HG02623 (cell line): Measurements from ENCODE around the gene POLR2I.
"Not testable (repeated sequence)": the region's sequence is repeated elsewhere in the genome, so short reads cannot be mapped to it uniquely, and the experiment has no call there.

ENCODE experiments used
- ATAC-seq: cut with Tn5 transposase; IDR thresholded peaks from one replicate; pipeline ENCODE4 v1.9.1; 2021; ENCODE audit warnings: moderate library complexity; ENCODE audit not compliant: unreplicated experiment

POLR2I gene

GRCh38 chr19:36134867-36135266, 20.2 kb upstream of the POLR2I start:
- ATAC-seq: not testable (repeated sequence)

- ATAC-seq: not testable (repeated sequence)
Observed at GRCh38 chr19:36131221-36131620, 16.5 kb upstream of the POLR2I start.

DNA sequence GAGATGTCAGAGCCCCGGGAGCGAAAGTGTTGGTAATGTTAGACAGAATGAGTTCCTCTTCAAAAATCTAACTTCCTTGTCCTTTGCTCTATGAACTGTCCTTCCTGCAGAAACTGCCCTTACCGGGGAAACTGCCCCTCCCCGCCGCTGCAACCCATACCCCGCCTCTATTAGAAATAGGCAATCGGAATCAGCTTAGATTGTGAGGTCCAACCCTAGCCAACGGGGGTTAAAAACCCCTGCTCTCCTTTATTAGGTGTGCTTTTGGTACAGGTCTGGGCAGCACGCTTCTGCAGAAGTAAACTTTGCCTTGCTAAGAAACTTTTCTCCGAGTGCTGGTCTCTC, 13.7 kb upstream of the POLR2I start:
- ATAC-seq: no peak

- no peak for ATAC-seq
Observed at GRCh38 chr19:36125557-36125956, 10.9 kb upstream of the POLR2I start.

GRCh38 chr19:36121486-36122124, 6.9 kb upstream of the POLR2I start:
- ATAC-seq: no peak

GRCh38 chr19:36120984-36121358, 6.3 kb upstream of the POLR2I start:
- no peak for ATAC-seq

DNA sequence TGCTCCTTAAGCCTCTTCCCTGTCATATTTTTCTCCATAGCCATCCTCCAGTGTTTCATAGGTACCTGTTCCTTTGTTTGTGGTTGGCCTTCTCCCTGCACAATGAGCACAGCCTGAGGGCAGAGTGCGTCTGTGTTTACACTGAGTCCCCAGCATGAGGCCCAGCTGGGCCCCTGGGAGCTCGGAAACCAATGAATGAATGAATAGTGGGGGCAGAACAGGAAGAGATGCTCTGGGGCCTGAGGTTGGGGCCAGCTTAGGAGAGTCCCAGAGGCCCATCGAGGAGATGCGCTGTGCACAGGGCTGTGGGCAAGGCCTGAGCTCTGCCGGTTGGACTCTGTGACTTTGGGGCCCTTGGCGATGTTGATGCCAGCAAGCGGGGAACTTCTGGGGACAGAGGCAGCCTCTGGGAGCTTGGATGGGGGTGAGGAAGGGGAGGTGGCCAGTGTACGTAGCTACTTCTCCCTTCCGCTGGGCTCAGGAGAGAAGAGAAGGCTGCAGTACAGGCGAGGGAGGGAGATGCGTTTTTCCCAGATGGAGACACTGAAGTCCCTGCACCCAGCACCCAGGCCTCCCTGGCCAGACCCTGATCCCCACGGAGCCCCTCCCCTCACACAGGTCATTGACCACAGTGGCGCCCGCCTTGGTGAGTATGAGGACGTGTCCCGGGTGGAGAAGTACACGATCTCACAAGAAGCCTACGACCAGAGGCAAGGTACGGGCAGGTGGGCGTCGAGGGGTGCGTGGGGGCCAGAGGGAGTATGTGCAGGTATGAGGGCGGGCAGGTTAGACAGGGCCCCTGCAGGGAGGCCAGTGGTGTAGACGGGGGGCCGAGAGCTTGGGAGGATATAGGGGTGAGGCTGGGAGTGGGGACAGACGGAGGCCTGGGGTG, 5.7 kb upstream of the POLR2I start:
- ATAC-seq: no peak

GRCh38 chr19:36116344-36116637, 1.6 kb upstream of the POLR2I start:
- no peak for ATAC-seq

- peak; percentile 27 for ATAC-seq
Observed at GRCh38 chr19:36115453-36116343, 1.0 kb upstream of the POLR2I start, which contains the start of gene TBCB. TSS of gene TBCB (plus strand) at chr19:36115468. CDS start at chr19:36115561, 93 bp downstream.

DNA sequence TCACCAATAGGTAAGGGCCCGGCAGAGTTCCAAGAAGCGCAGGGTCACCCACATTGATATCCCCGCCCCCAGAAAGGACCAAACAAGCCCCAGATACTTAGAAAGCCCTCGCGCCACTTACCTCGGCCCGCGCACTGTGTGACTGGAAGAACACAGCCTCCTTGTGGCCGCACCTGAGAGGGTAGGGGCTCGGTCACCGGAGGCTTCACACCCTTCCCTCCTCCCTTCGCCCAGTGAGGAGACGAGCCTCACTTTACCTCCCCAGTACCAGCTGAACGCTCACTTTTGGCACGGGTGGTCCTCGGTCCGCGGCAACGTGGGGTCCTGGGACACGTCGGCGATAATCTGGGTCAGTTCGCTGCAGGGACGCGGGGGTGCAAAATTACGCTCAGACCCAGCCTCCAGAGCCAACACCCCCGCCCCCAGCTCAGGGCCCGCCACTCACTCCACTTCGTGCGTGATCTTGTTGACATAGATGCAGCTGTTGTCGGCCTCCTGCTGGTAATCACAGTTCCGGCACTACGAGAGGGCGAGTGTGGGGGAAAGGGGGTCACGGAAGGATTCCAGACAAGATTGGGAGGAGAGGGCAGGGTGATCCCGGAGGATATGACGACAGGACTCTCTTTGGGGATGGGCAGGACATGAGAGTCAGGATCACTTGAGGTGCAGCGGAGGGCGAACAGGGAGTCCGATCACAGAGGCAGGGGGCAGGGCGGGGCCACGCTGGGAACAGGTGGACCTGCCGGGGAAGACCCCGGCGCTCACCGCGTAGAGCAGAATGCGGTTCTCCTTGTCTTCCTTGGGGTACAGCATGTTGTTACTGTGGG, 568 bp downstream of the POLR2I start:
- ATAC-seq: no peak

DNA sequence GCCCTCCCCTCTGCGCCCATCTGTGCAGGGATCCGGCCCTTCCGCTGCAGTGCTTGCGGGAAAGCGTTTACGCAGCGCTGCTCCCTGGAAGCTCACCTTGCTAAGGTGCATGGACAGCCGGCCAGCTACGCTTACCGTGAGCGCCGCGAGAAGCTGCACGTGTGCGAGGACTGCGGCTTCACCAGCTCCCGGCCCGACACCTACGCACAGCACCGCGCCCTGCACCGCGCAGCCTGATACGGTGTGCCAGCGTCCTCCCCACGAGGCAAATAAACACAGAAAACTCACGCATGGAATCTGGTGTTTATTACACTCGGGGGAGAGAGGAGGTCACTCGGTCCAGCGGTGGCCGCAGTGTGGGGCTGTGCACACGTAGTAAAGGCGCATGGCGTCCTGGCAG, 1.2 kb downstream of the POLR2I start:
- ATAC-seq: no peak

- ATAC-seq: no peak
Observed at GRCh38 chr19:36112678-36113077, 2.0 kb downstream of the POLR2I start.

- no peak for ATAC-seq
Observed at GRCh38 chr19:36111200-36111539, 3.5 kb downstream of the POLR2I start.

DNA sequence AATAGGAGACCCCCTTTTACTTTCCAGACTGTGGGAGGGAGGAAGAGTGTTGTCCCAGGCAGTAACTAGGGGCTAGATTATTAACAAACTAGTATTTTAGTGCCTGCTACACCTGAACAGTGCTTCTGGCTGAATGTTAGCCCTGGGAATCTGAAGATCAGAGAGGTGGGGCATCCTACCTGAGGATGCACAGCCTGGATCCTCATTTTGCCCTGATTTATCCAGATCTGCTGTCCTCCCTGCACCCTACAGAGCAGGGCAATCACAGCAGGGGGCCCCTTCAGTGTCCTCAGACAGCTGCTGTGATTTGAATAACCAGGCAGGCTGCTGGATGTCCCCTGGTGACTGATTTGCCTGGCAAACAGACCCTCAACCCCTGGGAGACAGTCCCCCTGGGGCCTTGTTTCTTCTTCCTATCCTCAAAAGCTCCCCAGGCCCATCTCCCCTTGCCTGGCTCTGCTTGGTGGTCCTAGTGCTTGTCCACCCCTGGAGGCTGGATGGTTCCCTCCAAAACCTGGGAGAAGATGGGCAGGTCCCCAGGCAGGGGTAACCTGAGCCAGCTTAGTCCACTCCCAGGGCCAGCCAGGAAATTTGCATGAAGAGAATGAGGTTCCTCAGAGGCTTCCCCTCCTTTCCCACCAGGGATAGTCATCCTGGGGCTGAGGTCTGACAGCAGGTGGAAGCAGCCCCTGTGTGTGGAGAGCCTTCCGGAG, 4.0 kb downstream of the POLR2I start, which contains the start of gene OVOL3:
Gene OVOL3, plus strand, starts transcription at position 657 of the 713 bp plus-strand sequence. CDS start 60 bp downstream, outside the sequence.
- ATAC-seq: no peak

GRCh38 chr19:36108684-36109083, 6.0 kb downstream of the POLR2I start:
- ATAC-seq: no peak

DNA sequence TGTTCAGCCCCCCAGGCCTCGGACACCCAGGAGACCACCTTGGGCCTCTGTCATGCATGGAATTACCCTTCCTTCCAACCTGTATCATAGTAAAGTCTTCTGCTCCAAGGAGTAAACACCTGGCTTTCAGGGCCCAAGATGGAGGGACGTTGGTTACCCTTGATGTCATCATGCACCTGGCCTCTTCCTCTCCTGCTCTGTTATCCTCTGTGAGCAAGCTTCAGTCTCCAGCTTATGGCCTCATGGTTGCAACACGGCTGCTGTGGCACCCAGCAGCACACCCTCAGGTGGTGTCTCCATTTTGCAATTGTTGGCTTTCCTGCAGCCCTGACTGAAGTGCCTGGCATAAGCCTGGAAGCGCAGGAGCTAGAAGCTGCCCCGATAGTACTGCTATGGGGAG, 7.7 kb downstream of the POLR2I start:
- no peak for ATAC-seq

GRCh38 chr19:36106441-36106840, 8.2 kb downstream of the POLR2I start:
- no peak for ATAC-seq

GRCh38 chr19:36103842-36104552, 10.7 kb downstream of the POLR2I start:
- no peak for ATAC-seq

DNA sequence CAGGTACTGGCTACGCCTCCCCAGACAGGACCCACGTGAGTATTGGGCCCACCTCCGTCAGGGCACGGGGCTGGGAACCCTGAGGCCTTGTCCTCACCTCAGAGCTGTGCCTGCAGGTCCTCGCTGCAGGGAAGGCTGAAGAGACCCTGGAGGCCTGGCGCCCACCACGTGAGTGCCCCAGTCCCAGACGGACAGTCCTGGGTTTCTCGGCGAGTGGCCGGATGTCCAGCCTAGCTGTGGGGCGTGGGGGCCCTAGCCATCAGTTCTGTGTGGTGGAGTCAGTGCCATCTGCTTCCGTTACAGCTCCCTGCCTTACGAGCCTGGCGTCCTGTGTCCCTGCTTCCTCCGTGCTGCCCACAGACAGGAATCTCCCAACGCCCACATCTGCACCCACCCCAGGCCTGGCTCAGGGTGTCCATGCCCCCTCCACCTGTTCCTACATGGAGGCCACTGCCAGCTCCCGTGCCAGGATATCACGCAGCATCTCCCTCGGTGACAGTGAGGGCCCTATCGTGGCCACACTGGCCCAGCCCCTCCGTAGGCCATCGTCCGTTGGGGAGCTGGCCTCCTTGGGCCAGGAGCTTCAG, 11.5 kb downstream of the POLR2I start:
- ATAC-seq: no peak
